Karpas-422 (cell line): Measurements from ENCODE around the gene INPP5D. TPM values are rescaled to one million over a fixed set of nuclear protein-coding genes. Genes with fewer than 3 reads are reported as not detected.
A peak's percentile ranks its signal among the peaks of the same experiment; 100 is the strongest.

Source experiments
- DNase-seq: peaks from one replicate; pipeline ENCODE4 v3.0.0-alpha.2; 2015
- H2AFZ ChIP-seq: fragments of 200-600 bp; sonication (generic); 2 replicates; pipeline ENCODE4 v1.6.1; 2014; ENCODE audit warnings: antibody characterized with exemption, low read length, mixed read lengths
- H3K27ac ChIP-seq: fragments of 200-600 bp; sonication (generic); 2 replicates; pipeline ENCODE4 v1.5.1; 2014; ENCODE audit warnings: mild to moderate bottlenecking, low read length, moderate library complexity
- H3K27me3 ChIP-seq: fragments of 200-600 bp; sonication (generic); 2 replicates; pipeline ENCODE4 v1.6.1; 2014; ENCODE audit warnings: low read length, mixed read lengths
- H3K36me3 ChIP-seq: fragments of 200-600 bp; sonication (generic); 2 replicates; pipeline ENCODE4 v1.6.1; 2014; ENCODE audit warnings: low read length, mixed read lengths; ENCODE audit not compliant: insufficient read depth
- H3K4me1 ChIP-seq: fragments of 200-600 bp; sonication (generic); 2 replicates; pipeline ENCODE4 v1.6.1; 2014; ENCODE audit warnings: mild to moderate bottlenecking, low read length, mixed read lengths
- H3K4me2 ChIP-seq: fragments of 200-600 bp; sonication (generic); 2 replicates; pipeline ENCODE4 v1.6.1; 2014; ENCODE audit warnings: low read length, low read depth, mild to moderate bottlenecking; ENCODE audit not compliant: poor library complexity, severe bottlenecking
- H3K4me3 ChIP-seq: fragments of 200-600 bp; sonication (generic); 2 replicates; pipeline ENCODE4 v1.5.1; 2014; ENCODE audit warnings: mild to moderate bottlenecking, antibody characterized with exemption, low read length, mixed read lengths
- H3K79me2 ChIP-seq: fragments of 200-600 bp; sonication (generic); 2 replicates; pipeline ENCODE4 v1.6.1; 2014; ENCODE audit warnings: mild to moderate bottlenecking, low read length, mixed read lengths
- H3K9ac ChIP-seq: fragments of 200-600 bp; sonication (generic); 2 replicates; pipeline ENCODE4 v1.6.0; 2014; ENCODE audit warnings: low read length
- H3K9me2 ChIP-seq: fragments of 200-600 bp; sonication (generic), shearing (Covaris generic); replicated peaks from 2 replicates; pipeline ENCODE4 v1.6.0; 2014; ENCODE audit warnings: mild to moderate bottlenecking, low read length, moderate library complexity; ENCODE audit not compliant: insufficient read depth
- H3K9me3 ChIP-seq: fragments of 300-700, 200-600 bp; sonication (generic); 2 replicates; pipeline ENCODE4 v1.6.1; 2014; ENCODE audit warnings: low read length, mixed read lengths
- H4K20me1 ChIP-seq: fragments of 200-600 bp; sonication (generic); 2 replicates; pipeline ENCODE4 v1.6.1; 2014; ENCODE audit warnings: mild to moderate bottlenecking, antibody characterized with exemption, low read length, low read depth; ENCODE audit not compliant: insufficient read depth
- small RNA-seq: library from RNA; depleted of rRNA; stranded (forward); fragments of <200 nt; gene quantifications from one replicate; pipeline ENCODE3, GENCODE V24; 2014
- total RNA-seq: library from RNA; depleted of rRNA; stranded (reverse); fragments of >200 nt; shearing (Covaris generic); gene quantifications from 2 replicates; pipeline ENCODE4 v1.2.3, GENCODE V29; 2014; ENCODE audit warnings: low replicate concordance; rRNA removed

The INPP5D gene
- total RNA-seq, 1 experiment from 2014 or later, result 145 TPM

DNA sequence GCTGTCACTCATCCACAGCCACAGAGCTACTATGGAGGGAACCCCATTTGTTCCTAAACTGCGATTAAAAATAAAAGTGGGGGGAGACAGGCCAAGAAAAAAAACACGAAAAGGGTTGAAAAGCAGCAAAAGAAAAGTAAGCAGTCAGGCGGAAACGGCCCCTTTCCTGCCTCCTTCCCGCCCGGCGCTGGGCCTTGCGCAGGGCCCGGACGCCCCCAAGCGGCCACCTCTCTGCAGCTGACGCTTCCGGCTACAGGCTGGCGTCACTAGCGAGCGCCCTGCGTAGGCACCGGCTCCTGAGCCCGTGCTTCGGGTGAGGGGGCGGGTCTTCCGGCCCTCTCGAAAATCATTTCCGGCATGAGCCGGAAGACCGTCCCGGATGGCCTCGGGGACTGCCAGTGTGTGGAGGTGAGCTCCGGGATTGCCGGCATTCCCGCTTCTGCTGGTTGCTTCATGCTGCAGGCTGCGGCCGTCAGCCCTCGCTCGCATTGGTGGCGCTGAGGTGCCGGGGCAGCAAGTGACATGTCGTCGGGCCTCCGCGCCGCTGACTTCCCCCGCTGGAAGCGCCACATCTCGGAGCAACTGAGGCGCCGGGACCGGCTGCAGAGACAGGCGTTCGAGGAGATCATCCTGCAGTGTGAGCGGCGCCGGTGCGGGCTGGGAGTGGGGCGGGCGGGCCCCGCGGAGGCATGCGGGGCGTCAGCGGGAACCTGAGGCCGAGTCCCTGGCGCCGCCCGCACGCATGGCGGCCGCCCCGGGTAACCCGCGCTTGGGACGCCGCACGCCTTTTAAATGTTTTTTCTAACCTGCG lies 191.4 kb downstream of the INPP5D start, which contains the start of gene ATG16L1:
ATG16L1 (plus strand) TSS at position 368 of the 811 bp plus-strand sequence; CDS start at position 523, 155 bp downstream.
- Histone ChIP-seq H3K4me3 (peak within 1 kb of the TSS; percentile 91), H3K4me2 (peak within 1 kb of the TSS; percentile 93), H3K4me1 (peaks cover 38% of the 10 kb centered on the region), H3K79me2 (peaks cover 49% of the 10 kb centered on the region), H3K27me3 (no peaks in the 10 kb centered on the region), H4K20me1 (peaks cover 31% of the 10 kb centered on the region), H3K36me3 (peaks cover 15% of the 10 kb centered on the region; the same call in 1 of the 2 replicates), H3K9ac (peak within 1 kb of the TSS; percentile 89), H3K9me3 (no peaks in the 10 kb centered on the region), H3K9me2 (no peaks in the 10 kb centered on the region), H3K27ac (peak within 1 kb of the TSS; percentile 5; the same call in 1 of the 2 replicates), H2AFZ (peak within 1 kb of the TSS; percentile 93)
- DNase-seq, result peak; percentile 98

DNA sequence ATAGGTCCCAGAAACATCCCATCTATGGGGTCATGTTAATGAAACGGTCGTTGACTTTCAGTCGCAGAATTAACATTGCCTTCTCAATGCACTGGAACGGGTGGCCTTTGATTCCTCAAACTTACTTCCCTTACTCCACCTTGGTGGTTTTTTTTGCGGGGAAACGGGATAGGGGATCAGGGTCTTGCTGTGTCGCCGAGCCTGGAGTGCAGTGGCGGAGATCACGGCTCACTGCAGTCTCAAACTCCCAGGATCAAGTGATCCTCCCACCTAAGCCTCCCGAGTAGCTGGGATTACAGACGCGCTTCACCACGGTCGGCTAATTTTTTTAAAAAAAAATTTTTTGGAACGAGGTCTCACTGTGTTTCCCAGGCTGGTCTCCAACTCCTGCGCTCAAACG lies 192.1 kb downstream of the INPP5D start:
- Histone ChIP-seq H3K36me3 (peaks cover 15% of the 10 kb centered on the region; the same call in 1 of the 2 replicates), H3K4me3 (peak overlapping the region; percentile 91), H3K4me2 (peak overlapping the region; percentile 93)

GRCh38 chr2:233255151-233255550 lies 195.0 kb downstream of the INPP5D start:
- Histone ChIP-seq H3K9ac (no peak overlapping the region), H4K20me1 (peaks cover 31% of the 10 kb centered on the region), H3K4me2 (no peak overlapping the region), H3K9me3 (no peaks in the 10 kb centered on the region), H3K27me3 (no peaks in the 10 kb centered on the region), H3K9me2 (no peaks in the 10 kb centered on the region), H3K27ac (no peak overlapping the region), H2AFZ (no peak overlapping the region), H3K4me3 (no peak overlapping the region), H3K36me3 (peaks cover 28% of the 10 kb centered on the region; the same call in 1 of the 2 replicates), H3K4me1 (peaks cover 38% of the 10 kb centered on the region), H3K79me2 (peaks cover 77% of the 10 kb centered on the region)
- DNase-seq, result no peak

More for the DNA sequence above, 192.1 kb downstream of the INPP5D start:
- peaks cover 38% of the 10 kb centered on the region for H3K4me1 ChIP-seq
- H3K79me2 ChIP-seq, result peaks cover 54% of the 10 kb centered on the region
- DNase-seq, result no peak
- H2AFZ ChIP-seq, result no peak overlapping the region
- no peaks in the 10 kb centered on the region for H3K9me3 ChIP-seq
- peak overlapping the region; percentile 5; the same call in 1 of the 2 replicates for H3K27ac ChIP-seq
- H3K9me2 ChIP-seq, result no peaks in the 10 kb centered on the region
- peak overlapping the region; percentile 89 for H3K9ac ChIP-seq
- H4K20me1 ChIP-seq, result peaks cover 31% of the 10 kb centered on the region
- no peaks in the 10 kb centered on the region for H3K27me3 ChIP-seq

- no peak overlapping the region for H3K4me3 ChIP-seq
- H3K36me3 ChIP-seq, result peaks cover 34% of the 10 kb centered on the region; the same call in 1 of the 2 replicates
- H3K27me3 ChIP-seq, result no peaks in the 10 kb centered on the region
- no peak overlapping the region for H3K27ac ChIP-seq
- H3K79me2 ChIP-seq, result peaks cover 83% of the 10 kb centered on the region
- DNase-seq, result peak; percentile 48
- no peaks in the 10 kb centered on the region for H3K9me2 ChIP-seq
- H4K20me1 ChIP-seq, result peaks cover 36% of the 10 kb centered on the region
- no peak overlapping the region for H3K9ac ChIP-seq
- H2AFZ ChIP-seq, result no peak overlapping the region
- H3K4me1 ChIP-seq, result peaks cover 37% of the 10 kb centered on the region
- H3K4me2 ChIP-seq, result no peak overlapping the region
- no peaks in the 10 kb centered on the region for H3K9me3 ChIP-seq
Observed at GRCh38 chr2:233256048-233256447, 195.9 kb downstream of the INPP5D start.

Small RNAs within 50 kb of the gene (small RNA-seq; reads per million reads assigned to genes)
- gene RN7SL32P, result not detected

Other genes with a start within 250 kb of the INPP5D start
- 1.2 and 1.9 TPM in 2 replicates for gene SNORC, start 190.1 kb upstream of the INPP5D start, total RNA-seq
- gene NGEF, start 47.1 kb upstream of the INPP5D start, total RNA-seq, result not detected in 2 replicates
- gene NEU2, start 27.7 kb upstream of the INPP5D start, total RNA-seq, result not detected in 2 replicates
- gene ATG16L1, start 191.3 kb downstream of the INPP5D start, total RNA-seq, result 18.2 and 20.2 TPM in 2 replicates
- not detected in 2 replicates for gene SAG, start 247.5 kb downstream of the INPP5D start, total RNA-seq